GM18870 (cell line): ENCODE data around the gene ALS2CL.
"Not testable (repeated sequence)": the region's sequence is repeated elsewhere in the genome, so short reads cannot be mapped to it uniquely, and the experiment has no call there.

Experiments
- ATAC-seq: cut with Tn5 transposase; IDR thresholded peaks from one replicate; pipeline ENCODE4 v1.9.1; 2021; ENCODE audit warnings: moderate library complexity; ENCODE audit not compliant: unreplicated experiment

Gene ALS2CL

GRCh38 chr3:46705022-46705530, 11.6 kb upstream of the ALS2CL start:
- ATAC-seq: no peak

DNA sequence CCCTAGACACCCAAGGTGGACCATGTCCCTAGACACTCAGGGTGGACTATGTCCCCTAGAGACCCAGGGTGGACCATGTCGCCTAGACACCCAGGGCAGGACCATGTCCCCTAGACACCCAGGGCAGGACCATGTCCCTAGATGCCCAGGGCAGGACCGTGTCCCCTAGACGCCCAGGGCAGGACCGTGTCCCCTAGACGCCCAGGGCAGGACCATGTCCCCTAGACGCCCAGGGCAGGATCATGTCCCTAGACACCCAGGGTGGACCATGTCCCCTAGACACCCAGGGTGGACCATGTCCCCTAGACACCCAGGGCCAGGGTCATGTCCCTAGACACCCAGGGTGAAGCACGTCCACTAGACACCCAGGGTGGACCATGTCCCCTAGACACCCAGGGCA, 10.9 kb upstream of the ALS2CL start:
- ATAC-seq: not testable (repeated sequence)

- ATAC-seq: no peak
Observed at GRCh38 chr3:46703013-46703520, 9.6 kb upstream of the ALS2CL start.

DNA sequence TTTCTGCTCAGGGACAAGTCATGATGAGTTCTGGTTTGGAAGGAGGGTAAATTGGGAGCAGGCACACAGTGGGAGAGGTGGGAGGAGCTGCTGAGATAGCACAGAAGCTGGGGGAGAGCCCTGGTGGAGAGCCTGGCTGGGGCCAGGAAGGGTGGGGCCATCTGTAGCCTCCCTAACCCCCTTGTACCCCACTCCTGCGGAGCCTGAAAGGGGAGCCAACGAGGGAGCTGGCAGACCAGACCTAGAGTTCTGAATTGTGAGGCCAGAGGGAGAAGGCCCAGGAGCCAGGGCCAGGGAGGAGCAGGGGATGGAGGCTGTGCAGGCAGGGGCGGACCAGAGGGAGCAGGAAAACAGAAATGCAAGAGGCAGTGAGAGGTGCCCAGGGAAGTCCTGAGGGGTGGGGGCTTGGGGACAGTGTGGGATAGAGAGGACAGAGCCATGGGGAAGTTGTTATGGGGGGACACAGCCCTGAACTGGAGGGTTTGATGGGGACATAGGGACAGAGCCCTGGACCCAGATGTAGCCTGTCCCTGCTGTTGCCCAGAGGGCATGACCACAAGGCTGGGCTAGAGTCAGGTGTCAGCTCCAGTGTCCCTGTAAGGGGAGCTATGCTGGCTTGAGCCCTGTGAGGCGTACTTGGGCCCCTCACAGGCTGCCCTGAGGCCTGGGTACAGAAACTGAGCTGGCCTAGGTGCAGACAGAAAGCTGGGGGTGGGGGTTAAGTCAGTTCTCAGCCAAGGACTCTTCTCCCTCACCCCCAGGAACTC, 8.9 kb upstream of the ALS2CL start:
- ATAC-seq: no peak

DNA sequence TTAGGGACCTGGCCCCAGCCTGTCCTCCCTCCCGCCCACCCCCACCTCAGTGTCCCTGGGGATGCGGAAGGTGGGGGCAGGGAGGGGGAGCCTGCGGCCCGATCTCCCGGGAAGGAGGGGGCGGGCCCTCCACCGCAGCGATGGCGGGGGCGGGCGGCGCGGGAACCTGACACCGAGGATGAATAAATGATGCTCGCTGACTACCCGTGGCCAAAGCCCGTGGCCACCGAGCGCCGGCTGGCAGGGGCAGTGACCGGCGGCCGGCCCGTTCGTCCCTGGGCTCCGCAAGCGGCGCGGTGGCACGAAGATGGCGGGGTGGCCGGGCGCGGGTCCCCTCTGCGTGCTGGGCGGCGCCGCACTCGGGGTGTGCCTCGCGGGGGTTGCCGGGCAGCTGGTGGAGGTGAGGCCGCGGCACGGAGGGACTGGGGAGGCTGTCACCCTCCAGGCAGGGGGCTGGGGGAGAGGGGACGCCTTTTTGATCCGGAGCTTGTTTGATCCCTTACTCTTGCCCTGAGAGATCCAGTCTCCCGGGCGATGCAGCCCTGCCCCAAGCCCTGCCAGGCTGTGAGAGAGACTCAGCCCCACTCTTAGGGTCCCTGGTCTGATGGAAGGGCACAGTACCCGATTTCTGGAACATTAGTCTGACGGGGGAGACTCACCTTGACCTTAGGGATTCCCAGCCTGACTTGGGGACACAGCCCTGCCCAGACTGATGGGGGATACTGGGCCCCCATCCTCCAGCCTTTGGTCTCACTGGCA, 7.9 kb upstream of the ALS2CL start, which contains the start of gene TMIE:
TSS of gene TMIE (plus strand) at position 212 of the 759 bp plus-strand sequence. CDS start at position 308, 96 bp downstream.
- no peak for ATAC-seq

DNA sequence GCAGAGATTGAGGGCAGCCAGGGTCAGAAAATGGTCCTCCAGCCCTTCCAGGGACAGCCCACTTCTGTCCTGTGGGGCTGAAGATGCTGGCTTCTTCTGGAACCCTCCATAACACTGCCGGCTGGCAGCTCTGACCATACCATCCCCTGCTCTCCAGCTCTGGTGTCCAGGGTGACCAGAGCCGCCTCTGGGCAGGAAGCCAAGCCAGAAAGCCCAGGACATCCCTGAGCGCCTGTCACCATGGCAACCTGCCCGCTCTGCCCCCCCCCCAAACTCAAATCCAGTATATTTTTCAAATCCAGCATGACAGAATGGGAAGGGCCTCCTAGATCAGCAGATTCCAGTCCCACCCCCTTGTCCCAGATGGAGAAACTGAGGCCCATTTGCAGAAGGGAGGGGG, 7.3 kb upstream of the ALS2CL start:
- no peak for ATAC-seq

GRCh38 chr3:46699676-46700523, 6.4 kb upstream of the ALS2CL start:
- no peak for ATAC-seq

DNA sequence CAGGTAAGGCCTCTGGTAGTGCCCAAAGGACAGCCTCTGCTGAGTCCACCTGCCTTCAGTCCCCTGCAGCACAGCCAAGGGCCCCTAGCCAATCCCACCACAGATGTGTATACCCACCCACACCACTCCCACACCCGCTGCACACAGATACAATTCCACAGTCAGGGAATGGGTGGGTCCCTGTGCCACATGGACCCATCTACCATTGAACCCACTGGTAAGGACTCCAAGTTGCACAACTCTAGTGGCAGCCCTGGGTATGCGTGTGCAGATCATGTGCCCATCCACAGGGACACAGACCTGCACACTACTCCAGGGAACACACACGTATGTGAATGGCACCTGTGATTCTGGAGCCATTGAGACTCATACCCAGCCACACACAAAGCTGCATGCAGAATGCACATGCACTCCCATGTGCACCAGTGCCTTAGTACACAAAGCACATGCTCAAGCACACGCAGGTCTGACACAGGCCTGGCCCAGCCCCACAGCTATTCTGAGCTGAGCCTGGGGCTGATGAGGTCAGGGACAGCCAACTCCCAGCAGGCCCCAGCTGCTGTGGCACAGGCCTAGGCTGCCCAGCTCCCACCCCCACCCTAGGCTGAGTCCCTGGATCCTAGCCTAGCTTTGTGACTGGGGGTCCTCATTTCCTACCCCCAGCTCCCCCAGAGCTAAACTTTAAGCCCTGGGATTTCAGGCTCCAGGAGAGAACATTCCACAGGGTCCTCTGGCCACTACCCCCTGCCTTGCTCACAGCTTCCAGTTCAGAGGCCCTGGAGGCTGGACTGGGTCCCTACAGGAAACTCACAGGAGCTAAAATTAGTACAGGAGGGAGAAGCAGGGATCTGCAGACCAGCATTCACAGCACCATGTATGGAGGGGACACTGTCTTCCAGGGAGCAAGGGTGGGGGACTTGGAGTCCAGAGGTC, 2.7 kb upstream of the ALS2CL start:
- ATAC-seq: no peak

DNA sequence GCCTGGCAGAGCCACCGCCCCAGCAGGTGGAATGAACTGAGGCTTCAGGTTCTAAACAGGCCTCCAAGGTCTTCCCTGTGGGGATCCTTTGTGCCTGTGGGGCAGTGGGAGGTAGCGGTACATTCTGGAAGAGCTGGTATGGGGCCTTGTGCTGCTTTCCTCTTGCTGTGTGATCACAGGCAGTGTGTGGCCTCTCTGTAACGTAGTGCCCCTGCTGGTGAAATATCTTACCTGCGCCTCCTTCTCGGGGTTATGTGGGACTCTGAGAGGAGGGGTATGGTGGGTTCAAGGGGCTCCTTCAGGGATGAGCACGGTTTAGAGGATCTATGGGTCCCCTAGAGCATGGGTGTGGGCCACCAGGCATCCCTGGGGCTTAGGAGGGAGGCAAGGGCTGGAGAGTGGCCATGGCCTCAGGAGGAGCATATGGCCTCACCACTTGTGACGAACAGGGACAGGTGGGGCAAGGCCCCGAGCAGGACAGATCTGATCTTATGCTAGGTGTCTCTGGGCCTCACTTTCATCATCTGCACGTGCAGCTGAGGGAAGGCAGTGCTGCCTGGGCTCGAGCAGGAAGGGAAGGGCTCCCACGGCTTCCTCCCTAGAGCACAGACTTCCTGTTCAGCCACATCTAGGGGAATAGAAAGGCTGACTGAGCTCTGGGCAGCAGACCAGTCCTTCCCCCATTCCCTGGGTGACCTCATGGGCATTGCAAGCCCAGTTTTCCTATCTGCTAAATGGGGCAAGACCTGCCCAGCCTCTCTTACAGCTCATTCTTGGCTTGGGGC, 1.9 kb upstream of the ALS2CL start:
- ATAC-seq: no peak

DNA sequence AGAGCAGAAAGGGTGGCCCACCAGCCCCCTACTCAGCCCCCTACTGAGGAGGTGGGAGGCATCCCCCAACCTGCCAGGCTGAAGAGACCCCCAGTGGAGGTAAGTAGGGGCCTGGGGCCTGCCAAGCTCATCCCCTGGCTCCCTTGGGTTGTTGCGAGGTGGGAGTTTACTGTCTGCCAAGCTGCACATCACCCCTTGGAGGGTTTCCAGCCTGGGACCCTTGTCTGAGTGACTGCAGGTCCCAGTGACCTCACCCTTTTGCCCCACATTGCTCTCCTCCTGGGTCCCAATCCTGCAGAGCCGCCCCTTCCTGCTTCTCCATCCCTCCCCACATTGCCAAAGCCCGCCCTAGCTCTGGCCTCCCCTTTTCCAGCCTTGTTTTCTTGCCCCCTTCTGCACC, 1.0 kb upstream of the ALS2CL start:
- no peak for ATAC-seq

- no peak for ATAC-seq
Observed at GRCh38 chr3:46693892-46694226, 380 bp upstream of the ALS2CL start.

DNA sequence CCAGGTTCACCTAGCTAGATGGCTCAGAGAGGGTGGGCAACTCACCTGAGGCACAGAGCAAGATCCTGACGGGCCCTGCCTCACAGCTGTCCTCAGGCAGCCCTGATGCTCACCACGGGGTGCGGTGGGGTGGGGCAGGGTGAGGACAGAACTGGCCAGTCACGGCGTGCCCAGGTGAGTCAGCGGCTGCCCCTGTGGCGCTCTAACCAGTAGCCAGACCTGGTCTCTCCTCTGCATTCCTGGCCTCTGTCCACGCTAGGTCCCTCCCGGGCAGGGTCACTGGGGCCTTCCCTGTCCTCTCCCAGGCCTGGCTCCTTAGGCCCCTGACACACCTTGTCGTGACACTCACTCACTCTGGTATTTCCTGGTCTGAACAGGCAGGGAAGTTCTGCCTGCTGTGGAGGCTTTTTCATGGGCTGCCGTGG, 901 bp downstream of the ALS2CL start:
- no peak for ATAC-seq

- ATAC-seq: no peak
Observed at GRCh38 chr3:46690798-46691197, 2.7 kb downstream of the ALS2CL start.

DNA sequence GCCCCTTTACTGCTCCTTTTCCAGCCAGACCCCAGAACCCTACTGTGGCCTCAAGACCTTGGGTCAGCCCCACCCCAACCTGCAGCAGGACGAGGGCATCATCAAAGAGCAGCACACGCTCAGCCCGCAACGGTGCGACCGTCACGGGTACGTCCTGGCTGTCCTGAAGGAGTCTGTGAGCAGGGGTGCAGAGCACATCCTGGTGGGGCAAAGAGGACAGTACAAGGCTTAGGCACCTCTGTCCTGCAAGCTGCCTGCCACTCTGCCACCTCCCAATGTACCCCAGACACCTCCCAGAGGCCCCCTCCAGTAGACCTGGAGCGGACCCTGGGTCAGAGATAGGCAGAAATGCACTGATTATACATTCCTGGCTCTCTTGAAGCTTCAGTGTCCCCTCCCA, 8.0 kb downstream of the ALS2CL start:
- ATAC-seq: no peak

DNA sequence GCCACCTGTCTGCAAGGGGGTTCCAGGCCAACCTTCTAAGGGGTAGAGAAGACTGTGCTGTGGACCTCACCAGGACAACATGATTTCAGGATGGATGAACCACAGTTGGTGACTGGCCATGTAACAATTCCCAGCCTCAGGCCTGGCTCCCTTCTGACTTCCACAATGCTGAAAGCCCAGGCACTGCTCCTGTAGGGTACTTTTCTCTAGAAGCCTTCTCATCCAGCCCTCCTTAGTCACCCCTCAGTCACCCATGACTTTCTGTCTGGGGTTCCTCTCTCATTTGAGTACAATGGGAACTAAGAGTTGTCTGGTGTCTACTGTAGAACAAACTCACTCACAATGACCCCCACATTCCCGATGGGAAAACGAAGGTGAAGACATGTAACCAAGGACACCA, 8.6 kb downstream of the ALS2CL start:
- no peak for ATAC-seq

- no peak for ATAC-seq
Observed at GRCh38 chr3:46682974-46683373, 10.5 kb downstream of the ALS2CL start.

DNA sequence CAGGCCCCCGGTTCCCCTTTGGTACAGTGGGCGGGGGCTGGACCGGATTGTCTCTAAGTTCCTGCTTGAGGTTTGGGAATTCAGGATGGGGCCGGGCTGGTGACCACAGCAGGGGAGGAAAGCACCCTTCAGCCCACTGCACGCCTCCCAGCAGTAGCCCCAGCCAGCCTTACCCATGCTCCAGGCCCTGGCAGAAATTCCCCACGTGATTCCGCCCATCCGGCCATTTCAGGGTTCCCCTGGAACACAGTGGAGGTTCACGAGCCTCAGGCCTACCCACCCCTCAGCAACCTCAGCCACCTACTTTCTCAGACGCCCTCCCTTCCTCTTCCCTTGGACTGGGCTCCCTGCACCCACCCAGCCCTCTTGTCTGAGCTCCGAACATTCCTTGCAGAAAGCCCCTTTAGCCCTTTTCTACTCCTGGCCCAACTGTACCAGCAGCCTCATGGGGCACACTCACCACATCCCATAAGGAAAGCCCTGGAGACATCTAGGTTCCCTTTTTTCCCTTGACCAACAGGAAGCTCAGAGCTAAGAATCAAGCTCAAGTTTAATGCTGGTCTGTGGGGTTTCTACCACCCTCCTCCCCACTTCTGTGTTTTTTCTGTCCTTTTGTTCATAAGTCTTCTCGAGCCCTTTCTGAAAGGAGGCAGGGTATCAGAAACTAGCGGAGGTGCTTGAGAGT, 11.5 kb downstream of the ALS2CL start:
- no peak for ATAC-seq

DNA sequence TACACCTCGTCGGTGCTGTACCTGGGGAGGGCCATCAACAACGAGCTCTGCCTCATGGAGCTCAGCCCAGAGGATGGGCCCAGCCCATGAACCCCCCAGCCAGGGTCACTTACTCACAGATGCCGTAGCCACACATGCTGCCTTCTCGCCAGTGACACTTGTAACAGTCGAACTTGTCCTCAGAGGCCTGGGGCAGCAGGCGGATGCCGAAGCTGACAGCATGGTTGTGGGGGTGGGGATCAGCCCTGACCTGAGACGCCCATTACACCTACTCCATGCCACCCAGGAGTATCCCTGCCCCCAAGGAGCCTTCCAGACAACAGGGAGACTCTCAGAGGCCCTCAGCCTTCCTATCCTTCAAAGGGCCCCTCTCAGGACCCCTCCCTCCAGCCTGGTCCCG, 12.1 kb downstream of the ALS2CL start:
- ATAC-seq: no peak
